Central memory CD8-positive, alpha-beta T cell (primary cell): ENCODE data around the gene GRPEL1.
A peak's percentile ranks its signal among the peaks of the same experiment; 100 is the strongest.

Experiments
- ATAC-seq: fragments of 150-1000 bp; cut with Tn5 transposase; replicated peaks from 2 replicates; pipeline ENCODE4 v1.10.0; 2022; ENCODE audit warnings: mild to moderate bottlenecking, moderate FRiP score, moderate number of reproducible peaks; ENCODE audit not compliant: poor library complexity, severe bottlenecking; ENCODE audit errors: extremely low read depth
- DNase-seq, 2 donors: peaks; one replicate each; pipeline ENCODE4 v3.0.0; 2021; ENCODE audit warnings: low spot score in 2 of 2
- H3K27ac Mint-ChIP-seq: one replicate; pipeline ENCODE4 v1.8.0; 2022; ENCODE audit warnings: low read depth, mild to moderate bottlenecking, moderate library complexity, mixed read lengths
- H3K27me3 Mint-ChIP-seq: one replicate; pipeline ENCODE4 v1.8.0; 2022; ENCODE audit warnings: mixed read lengths
- H3K36me3 Mint-ChIP-seq: one replicate; pipeline ENCODE4 v1.8.0; 2022; ENCODE audit warnings: mild to moderate bottlenecking, moderate library complexity, mixed read lengths; ENCODE audit not compliant: insufficient read depth
- H3K4me1 Mint-ChIP-seq: one replicate; pipeline ENCODE4 v1.8.0; 2022; ENCODE audit warnings: mixed read lengths
- H3K4me3 Mint-ChIP-seq: one replicate; pipeline ENCODE4 v1.8.0; 2022; ENCODE audit warnings: mild to moderate bottlenecking, moderate library complexity, mixed read lengths
- H3K9me3 Mint-ChIP-seq: one replicate; pipeline ENCODE4 v1.8.0; 2022; ENCODE audit warnings: mixed read lengths

Gene GRPEL1

DNA sequence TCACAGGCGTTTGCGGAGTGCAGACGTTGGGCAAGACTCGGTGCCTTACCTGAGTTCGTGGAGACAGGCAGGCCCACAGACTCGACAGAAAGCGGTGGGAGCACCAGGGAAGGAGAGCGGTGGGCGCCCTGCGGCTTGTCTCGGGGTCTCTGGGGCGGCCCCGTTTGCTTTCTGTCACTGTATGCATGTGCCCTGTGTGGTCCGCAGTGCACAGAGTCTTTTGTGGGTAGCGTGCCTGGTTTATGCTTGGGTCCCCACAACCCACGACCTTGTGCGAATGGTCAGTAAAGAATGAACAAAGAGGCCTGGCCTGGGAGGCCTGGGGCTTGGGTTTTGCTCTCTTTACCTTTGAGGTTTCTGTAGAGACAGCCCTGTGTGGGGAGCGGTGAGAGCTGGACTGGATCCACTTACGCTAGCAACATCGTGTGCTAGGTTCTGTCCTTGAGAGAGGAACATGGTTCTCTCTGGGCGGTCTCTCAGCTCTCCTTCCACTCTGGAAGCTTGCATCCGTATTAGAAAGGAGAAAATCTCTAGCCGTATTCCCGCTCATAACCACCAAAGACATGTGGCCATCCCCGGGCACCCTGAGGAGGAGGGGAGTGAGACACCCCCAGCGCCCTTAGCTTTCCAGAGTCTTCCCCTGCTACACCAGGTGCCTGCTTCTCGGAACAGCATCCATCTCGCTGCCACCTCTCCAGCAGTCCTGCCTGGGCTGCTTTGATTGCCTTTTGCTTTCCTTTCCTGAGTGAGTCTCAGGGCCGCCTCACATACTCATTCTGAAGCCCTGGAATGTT, 23.5 kb downstream of the GRPEL1 start:
- H3K27ac Mint-ChIP-seq = peak overlapping the region; percentile 88
- no peaks in the 10 kb centered on the region for H3K27me3 Mint-ChIP-seq
- H3K4me1 Mint-ChIP-seq = peaks cover 64% of the 10 kb centered on the region
- H3K36me3 Mint-ChIP-seq = peaks cover 38% of the 10 kb centered on the region
- H3K9me3 Mint-ChIP-seq = no peaks in the 10 kb centered on the region
- DNase-seq (no peak), ATAC-seq (no peak)
- peak overlapping the region; percentile 92 for H3K4me3 Mint-ChIP-seq

GRCh38 chr4:7043284-7044136, 24.4 kb downstream of the GRPEL1 start, which contains the start of gene TADA2B:
Gene TADA2B (plus strand): TSS chr4:7043372. CDS start chr4:7043580, 208 bp downstream.
- H3K27me3 Mint-ChIP-seq = no peaks in the 10 kb centered on the region
- peak; percentile 38 to 43 for DNase-seq
- peak within 1 kb of the TSS; percentile 92 for H3K4me3 Mint-ChIP-seq
- H3K36me3 Mint-ChIP-seq = peaks cover 36% of the 10 kb centered on the region
- peaks cover 57% of the 10 kb centered on the region for H3K4me1 Mint-ChIP-seq
- no peaks in the 10 kb centered on the region for H3K9me3 Mint-ChIP-seq
- ATAC-seq = peak; percentile 46
- peak within 1 kb of the TSS; percentile 88 for H3K27ac Mint-ChIP-seq

DNA sequence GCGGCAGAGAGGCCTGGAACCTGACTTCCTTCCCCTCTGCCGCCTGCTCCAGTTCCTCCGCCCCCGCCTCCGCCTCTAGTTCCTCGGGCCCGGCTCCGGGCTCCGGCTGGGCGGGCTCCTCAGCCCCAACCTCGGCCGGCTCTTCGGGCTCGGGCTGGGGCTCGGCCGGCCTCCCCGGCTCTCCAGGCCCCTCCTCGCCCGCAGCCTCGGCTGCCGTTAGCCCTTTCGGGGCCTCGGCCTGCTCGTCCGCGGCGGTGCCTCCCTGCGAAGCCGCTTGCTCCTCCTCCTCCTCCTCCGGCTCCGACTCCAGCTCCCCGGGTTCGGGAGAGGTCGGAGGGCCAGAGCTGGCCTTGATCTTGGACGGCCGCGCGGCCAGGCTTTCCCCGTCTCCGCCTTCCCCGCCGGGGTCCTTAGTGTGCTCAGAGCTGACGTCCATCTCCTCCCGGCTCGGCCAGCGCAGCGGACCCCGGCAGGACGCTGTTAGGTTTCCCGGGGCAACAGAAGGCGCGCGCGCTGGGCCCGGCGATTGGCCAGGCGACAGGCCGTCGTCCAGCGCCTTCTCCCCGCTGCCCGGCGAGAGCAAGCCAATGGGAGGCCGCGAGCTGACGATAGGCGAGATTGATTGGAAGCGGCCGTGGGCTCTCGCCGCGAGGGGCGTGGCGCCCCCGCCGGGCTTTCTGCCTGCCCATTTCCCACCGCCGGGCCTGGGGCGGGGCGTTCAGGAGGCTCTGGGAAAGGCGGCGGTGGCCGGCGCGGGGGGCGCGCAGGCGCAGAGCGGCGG, 25.2 kb downstream of the GRPEL1 start:
- ATAC-seq (peak; percentile 67), DNase-seq (peak; percentile 82 to 84)
- Mint-ChIP-seq H3K4me1 (peaks cover 57% of the 10 kb centered on the region), H3K36me3 (peaks cover 36% of the 10 kb centered on the region), H3K27me3 (no peaks in the 10 kb centered on the region), H3K27ac (peak overlapping the region; percentile 88), H3K4me3 (peak overlapping the region; percentile 92), H3K9me3 (no peaks in the 10 kb centered on the region)

DNA sequence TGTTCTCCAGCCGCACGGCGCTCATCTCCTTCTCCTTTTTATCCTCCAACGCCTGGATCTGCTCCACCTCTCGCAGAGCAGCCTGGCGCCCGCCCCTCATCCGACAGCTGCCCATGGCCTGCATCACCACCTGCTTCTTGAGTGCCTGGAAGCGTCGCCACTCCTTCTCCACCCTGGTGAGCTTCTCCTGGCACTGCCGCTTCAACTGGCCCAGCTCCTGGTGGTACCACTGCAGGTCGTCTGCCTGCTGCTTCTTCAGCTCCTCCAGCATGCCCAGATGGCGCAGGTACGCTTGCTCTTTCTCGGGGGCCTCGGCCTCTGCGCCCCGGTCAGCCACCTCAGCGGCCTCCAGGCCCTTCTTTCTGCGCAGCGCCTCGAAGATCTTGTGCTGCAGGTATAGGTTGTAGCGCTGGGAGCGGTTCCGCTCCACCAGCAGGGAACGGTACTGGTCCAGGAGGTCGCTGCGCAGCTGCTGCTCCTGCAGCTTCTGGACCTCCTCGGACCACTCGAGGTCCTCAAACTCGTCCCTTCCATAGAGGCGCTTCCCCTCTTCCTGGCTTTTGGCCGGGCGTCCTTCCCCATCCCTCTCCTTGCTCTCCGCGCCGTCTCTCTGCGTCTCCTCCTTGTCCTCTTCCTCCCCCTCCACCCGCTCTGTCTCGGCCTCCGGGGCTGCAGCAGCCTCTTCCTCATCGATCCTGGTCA, 25.9 kb downstream of the GRPEL1 start:
- Mint-ChIP-seq H3K27me3 (no peaks in the 10 kb centered on the region), H3K36me3 (peaks cover 34% of the 10 kb centered on the region), H3K27ac (no peak overlapping the region), H3K9me3 (no peaks in the 10 kb centered on the region), H3K4me3 (peak overlapping the region; percentile 92), H3K4me1 (peaks cover 53% of the 10 kb centered on the region)
- no peak for ATAC-seq
- no peak for DNase-seq

DNA sequence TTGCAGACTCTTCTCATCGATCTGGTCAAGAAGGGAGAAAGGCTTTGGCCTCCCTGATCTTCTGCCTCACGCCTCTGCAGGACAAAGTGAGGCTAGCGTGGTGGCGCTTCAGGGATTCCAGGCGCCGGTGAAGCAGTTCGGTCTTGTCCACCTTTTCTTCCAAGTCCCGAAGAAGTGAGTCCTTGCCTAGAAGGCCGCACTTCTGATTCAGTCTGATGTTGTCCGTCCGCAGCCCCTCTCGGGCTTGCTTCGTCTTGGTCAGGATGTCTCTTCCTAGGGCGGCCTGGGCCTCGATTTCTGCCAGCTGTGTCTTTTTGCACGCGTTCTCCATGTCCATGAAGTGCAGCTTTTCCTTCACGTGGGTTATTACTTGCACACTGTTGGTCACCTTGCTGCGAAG, 26.6 kb downstream of the GRPEL1 start:
- Mint-ChIP-seq H3K36me3 (peaks cover 32% of the 10 kb centered on the region), H3K27ac (no peak overlapping the region), H3K4me1 (peaks cover 46% of the 10 kb centered on the region), H3K27me3 (no peaks in the 10 kb centered on the region), H3K4me3 (no peak overlapping the region), H3K9me3 (no peaks in the 10 kb centered on the region)
- DNase-seq = no peak
- no peak for ATAC-seq

DNA sequence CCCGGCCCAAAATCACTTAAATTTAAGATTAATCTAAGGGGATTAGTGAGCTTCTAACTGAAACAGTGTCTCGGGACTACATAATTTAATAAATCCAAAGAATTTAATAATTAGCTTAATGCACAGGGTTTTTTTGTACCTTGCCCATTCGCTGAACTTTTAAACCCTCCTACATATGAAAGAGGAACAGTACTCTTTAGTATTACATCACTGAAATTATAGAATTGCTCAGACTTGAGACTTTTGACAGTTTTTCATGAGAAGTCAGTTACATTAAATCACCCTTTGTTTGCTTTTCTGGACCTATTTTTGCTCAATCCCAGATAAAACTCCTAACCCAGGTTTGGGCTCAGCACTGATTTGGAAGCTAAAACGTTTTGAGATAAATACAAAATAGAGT, 27.1 kb downstream of the GRPEL1 start:
- H3K36me3 Mint-ChIP-seq = peaks cover 31% of the 10 kb centered on the region
- H3K4me3 Mint-ChIP-seq = no peak overlapping the region
- H3K27me3 Mint-ChIP-seq = no peaks in the 10 kb centered on the region
- no peak overlapping the region for H3K27ac Mint-ChIP-seq
- no peaks in the 10 kb centered on the region for H3K9me3 Mint-ChIP-seq
- ATAC-seq (no peak), DNase-seq (no peak)
- peaks cover 41% of the 10 kb centered on the region for H3K4me1 Mint-ChIP-seq

- Mint-ChIP-seq H3K4me1 (peaks cover 16% of the 10 kb centered on the region), H3K4me3 (no peak overlapping the region), H3K27ac (no peak overlapping the region), H3K36me3 (peaks cover 10% of the 10 kb centered on the region), H3K27me3 (no peaks in the 10 kb centered on the region), H3K9me3 (no peaks in the 10 kb centered on the region)
- ATAC-seq (no peak), DNase-seq (no peak)
These were observed 30.4 kb downstream of the GRPEL1 start for GRCh38 chr4:7037425-7037824.

DNA sequence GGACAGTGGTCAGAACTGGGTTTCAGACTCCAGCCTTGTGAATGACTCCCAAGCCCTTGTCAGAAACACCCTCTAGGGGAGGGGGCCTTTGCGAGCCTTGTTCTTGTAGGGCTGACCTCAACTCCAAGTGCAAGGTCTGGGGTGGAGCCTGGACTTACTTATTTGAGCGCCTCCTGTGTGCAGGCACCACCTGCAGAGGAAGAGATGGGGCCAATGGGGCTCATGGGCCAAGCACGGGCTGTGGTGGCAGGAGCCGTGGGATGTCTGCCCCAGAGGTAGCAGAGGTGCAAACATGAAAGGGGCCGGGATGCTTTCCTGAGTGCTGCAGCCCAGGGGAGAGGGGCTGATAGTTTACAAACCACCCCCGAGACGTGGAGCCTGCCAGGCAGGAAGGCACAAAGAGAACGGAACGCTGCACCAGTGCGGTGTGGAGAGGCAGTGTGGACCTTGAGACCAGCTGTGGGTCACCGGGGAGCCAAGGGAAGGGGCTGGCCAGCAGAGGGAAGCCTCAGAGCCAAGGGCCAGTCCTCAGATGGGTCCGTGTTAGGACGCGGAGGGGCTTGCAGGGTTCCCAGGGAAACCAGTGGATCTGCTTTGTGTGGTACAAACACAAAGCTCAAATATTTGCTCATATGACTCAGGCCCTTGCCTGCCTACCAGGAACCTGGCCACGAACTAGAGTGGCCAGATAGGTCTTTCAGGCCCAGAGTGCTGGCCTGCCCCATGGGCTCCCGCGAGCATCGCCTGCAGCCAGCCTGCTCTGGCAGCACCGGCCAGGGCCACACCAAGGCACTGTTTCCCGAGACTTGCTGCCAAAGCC, 33.4 kb downstream of the GRPEL1 start:
- ATAC-seq (no peak), DNase-seq (no peak)
- H3K4me1 Mint-ChIP-seq = peaks cover 7% of the 10 kb centered on the region

DNA sequence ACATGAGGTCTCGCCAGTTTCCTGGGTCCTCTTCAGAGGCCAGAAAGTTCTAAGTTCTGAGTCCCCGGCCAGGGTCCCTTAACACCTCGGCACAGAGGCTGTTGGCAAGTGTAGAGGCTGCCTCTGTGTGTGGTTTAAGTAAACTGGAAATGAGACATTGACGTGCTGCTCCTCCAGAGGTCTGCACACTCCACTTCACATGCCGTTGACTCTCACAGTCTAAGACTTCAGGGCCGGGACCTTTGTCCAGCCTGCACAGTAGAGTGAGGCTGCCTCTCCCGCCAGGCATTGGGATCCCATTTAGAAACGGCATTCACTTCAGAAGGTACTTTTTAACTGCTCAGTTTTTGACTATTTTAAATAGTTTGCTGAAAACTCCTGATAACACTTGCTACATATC, 35.3 kb downstream of the GRPEL1 start:
- Mint-ChIP-seq H3K9me3 (no peaks in the 10 kb centered on the region), H3K27me3 (no peaks in the 10 kb centered on the region), H3K36me3 (peaks cover 22% of the 10 kb centered on the region), H3K4me1 (peaks cover 3% of the 10 kb centered on the region), H3K4me3 (no peak overlapping the region), H3K27ac (no peak overlapping the region)
- ATAC-seq (no peak), DNase-seq (no peak)

More for the DNA sequence above, 33.4 kb downstream of the GRPEL1 start:
- no peak overlapping the region for H3K4me3 Mint-ChIP-seq
- H3K27me3 Mint-ChIP-seq = no peaks in the 10 kb centered on the region
- H3K9me3 Mint-ChIP-seq = no peaks in the 10 kb centered on the region
- H3K36me3 Mint-ChIP-seq = peaks cover 17% of the 10 kb centered on the region
- no peak overlapping the region for H3K27ac Mint-ChIP-seq

DNA sequence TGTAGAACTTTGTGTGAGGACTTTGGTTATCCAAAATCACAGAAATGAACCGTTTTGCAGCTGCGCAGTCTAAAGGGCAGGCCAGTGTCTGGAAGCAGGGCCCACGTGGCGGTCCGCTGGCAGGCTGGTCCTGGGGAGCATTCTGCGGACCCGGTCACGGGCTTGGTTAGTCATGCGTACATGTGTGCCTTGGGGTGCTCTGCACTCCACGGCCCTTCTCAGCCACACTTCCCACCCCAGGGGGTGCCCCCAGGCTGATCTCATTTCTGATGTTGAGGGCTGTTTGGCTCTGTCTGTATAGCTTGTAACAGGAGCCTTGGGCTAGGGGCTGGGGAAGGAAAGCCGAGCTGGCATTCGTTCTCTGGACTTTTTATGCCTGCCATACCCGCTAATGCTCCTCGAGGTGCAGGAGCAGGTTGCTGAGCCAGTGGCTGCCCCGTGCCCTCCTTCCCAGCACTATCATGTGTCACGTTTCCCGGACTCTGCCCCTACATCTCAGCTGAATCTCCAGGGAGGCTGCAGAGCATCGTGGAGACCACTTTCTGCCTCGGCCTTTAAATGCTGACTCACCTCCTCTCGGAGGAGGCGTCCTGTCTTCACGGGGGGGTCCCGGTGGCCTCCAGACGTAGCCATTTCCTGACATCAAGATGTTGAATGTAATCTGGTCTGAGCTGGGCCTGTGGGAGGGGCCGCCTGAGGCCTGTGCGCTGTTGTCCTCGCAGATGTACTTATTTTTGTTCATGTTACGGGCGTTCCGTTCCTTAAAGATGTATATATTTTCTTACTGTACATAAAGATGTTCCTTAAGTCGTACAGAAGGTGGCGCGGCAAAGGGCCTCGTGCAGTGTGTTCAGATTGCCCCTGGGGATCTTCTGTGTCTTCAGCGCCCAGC, 36.1 kb downstream of the GRPEL1 start:
- Mint-ChIP-seq H3K9me3 (no peaks in the 10 kb centered on the region), H3K36me3 (peaks cover 23% of the 10 kb centered on the region), H3K27me3 (no peaks in the 10 kb centered on the region), H3K4me1 (no peaks in the 10 kb centered on the region), H3K27ac (no peak overlapping the region), H3K4me3 (no peak overlapping the region)
- no peak for DNase-seq
- ATAC-seq = no peak

GRCh38 chr4:7030856-7031255, 37.0 kb downstream of the GRPEL1 start:
- Mint-ChIP-seq H3K4me3 (no peak overlapping the region), H3K27me3 (no peaks in the 10 kb centered on the region), H3K36me3 (peaks cover 26% of the 10 kb centered on the region), H3K4me1 (no peaks in the 10 kb centered on the region), H3K9me3 (no peaks in the 10 kb centered on the region), H3K27ac (no peak overlapping the region)
- ATAC-seq (no peak), DNase-seq (no peak)
